Activated CD8-positive, alpha-beta memory T cell treated with anti-CD3 and anti-CD28 coated beads, Interleukin-2, amount 50 U/mL, for 1 hour (primary cell): ENCODE measurements around the gene JADE1.
A peak's percentile ranks its signal among the peaks of the same experiment; 100 is the strongest.

Source experiments
- DNase-seq: peaks from one replicate; pipeline ENCODE4 v3.0.0-alpha.2; 2020; ENCODE audit errors: extremely low read depth

JADE1 gene

GRCh38 chr4:128810871-128811570, 1.5 kb downstream of the JADE1 start:
- peak; percentile 66 for DNase-seq

GRCh38 chr4:128811571-128812441, 2.3 kb downstream of the JADE1 start:
- peak; percentile 49 for DNase-seq

GRCh38 chr4:128812442-128813235, 3.1 kb downstream of the JADE1 start:
- DNase-seq: peak; percentile 0

GRCh38 chr4:128813965-128814364, 4.5 kb downstream of the JADE1 start:
- DNase-seq: no peak

DNA sequence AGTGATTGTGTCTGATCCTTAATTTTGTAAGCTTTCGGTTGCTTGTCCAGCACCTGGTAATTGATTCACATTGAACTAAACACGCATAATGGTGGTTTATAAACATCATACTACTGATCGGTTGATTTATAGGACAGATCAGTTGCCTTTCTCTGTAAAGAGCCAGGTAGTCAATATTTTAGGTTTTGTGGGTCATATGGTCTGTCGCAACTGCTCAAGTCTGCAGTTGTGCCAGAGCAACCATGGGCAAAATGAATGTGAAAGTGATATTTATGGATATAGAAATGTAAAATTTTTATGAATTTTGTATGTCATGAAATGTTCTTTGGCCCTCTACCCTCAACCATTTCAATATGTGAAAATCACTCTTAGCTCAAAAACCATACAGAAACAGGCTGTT, 8.9 kb downstream of the JADE1 start:
- DNase-seq: no peak

DNA sequence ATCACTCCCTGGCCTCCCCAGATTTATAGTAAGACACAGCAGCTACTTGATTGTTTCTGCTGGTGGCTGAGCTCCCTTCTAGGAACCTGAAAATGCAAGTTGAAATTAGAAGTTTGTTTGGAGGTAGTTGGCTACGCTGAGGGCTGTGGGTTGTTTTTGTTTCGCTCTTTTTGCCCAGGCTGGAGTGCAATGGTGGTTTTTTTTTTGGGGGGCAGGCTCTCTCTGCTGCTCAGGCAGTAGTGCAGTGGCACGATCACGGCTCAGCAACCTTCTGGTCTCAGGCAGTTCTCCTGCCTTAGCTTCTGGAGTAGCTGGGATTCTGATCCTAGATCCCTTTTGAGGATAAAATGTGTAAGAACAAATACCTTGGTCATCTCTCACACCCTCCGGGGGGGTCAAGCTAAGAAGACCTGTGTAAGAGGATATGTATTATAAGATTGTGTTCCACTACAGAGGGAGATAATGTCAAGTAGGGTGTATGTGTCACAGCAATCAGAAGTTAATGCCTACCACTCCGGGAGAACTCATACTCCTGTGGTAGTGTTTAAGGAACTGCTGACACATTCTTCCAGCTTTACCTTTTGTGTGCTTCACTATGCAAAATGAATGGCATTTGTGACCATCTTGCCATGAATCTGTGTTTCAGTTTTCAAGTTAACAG, 9.7 kb downstream of the JADE1 start:
- DNase-seq: no peak

DNA sequence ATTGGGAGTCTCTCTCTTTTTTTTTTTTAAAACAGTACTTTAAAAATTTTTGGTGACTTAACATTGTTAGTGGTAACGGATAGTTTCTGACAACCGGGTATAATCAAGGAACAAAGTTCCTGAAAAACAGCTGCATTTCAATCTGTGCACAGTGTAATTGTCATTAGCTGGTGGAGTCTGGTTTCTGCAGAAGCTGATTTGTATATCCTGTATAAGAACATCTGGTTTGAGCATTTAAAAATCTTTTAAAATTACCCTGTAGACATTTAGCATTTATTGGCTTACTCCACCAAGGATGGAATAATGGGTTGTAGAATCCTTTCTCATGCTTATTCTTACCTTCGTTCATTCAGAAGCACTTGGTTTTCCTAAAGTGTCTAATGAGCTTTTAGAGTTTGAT, 11.2 kb downstream of the JADE1 start:
- DNase-seq: no peak

- no peak for DNase-seq
Observed at GRCh38 chr4:128821151-128821550, 11.7 kb downstream of the JADE1 start.

GRCh38 chr4:128823025-128823661, 13.6 kb downstream of the JADE1 start:
- no peak for DNase-seq

DNA sequence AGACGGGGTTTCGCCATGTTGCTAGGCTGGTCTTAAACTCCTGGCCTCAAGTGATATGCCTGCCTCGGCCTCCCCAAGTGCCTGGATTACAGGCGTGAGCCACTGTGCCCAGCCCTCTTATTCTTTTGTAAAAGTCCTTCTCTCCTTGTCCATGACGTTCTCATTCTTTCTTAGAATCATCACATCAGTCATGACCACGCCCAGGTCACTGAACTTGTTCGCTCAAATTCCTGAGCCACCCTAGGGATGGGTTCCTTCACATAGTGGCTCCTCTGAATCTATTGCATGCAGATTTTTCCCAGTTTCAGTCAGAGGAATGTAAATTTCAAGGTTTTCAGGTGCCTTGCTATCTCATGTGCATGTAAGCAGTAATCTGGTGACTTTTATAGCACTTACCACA, 15.7 kb downstream of the JADE1 start:
- DNase-seq: no peak

DNA sequence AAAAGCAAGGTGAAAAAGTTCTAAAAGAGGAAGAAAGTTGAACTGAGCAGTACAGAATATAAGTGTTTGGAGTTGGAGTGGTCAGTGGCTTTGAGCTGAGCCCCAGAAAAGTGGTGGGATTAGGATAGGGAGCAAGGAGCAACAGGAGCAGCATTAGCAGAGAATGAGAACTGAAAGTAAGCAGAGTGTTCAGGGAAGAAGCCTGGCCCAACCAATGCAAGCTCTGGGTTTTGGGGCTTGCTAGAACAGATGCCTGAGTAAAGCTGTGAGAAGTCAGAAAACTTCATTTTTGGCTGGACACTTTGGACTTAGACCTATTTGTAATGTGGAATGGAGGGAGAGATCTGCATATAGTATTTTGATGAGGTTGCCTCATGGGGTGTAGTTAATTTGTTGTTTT, 17.8 kb downstream of the JADE1 start:
- no peak for DNase-seq

- DNase-seq: no peak
Observed at GRCh38 chr4:128830906-128831503, 21.5 kb downstream of the JADE1 start.

- no peak for DNase-seq
Observed at GRCh38 chr4:128831531-128832242, 22.2 kb downstream of the JADE1 start.

- no peak for DNase-seq
Observed at GRCh38 chr4:128832243-128832625, 22.7 kb downstream of the JADE1 start.

- no peak for DNase-seq
Observed at GRCh38 chr4:128835498-128836222, 26.2 kb downstream of the JADE1 start.

DNA sequence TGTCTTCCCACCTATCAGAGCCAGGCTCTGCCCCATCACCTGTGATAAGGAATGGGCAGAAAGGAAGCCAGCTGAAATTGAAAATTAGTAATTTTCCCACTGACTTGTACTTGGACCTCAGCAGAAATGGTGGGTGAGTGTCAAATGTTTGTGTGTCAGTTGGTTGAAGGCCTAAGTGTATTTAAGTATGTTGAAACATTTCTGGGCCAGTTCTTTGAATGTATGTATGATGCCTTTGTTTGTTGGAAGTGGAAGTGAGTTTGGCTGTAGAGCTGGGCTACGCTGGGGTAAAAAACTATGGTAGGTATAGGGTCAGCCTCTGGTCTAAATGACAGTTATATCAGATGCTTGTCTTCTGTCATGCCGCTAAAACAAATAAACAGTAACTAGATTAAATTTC, 27.7 kb downstream of the JADE1 start:
- DNase-seq: no peak

GRCh38 chr4:128837679-128838078, 28.2 kb downstream of the JADE1 start:
- no peak for DNase-seq

DNA sequence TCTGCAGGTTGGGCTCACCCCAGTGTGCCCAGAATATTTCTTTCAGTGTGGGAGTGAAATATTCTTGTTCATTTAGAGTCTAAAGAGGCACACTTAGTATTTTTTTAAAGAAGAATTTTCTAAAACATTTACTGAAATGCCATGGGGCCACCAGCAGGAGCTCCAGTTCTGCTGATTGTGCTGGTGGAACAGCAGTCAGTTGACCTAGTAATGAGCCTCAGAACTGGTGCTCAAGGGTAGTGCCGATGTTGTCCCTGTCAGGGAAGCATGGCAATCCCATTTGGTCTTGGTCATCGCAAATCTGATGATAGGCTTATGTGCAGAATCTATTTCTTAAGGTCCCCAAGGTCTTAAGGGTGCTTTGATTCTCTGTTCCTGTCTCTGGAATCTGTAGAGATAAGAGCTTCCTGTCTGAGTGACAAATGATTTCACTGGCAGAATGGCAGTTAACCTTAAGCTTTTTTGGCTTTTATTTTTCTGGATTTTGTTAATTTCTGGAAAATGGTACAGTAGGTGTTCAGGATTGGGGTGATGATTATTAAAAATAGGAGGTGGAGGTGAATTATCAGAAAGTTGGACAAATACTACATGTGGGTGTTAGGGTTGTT, 31.3 kb downstream of the JADE1 start:
- no peak for DNase-seq

GRCh38 chr4:128841402-128841801, 31.9 kb downstream of the JADE1 start:
- DNase-seq: no peak
